DMS79 treated with DMSO at 0.1 percent for 48 hours (cell line): ENCODE results near the gene KAT2B.
"Not testable (repeated sequence)": the region's sequence is repeated elsewhere in the genome, so short reads cannot be mapped to it uniquely, and the experiment has no call there.

Experiments used
- DNase-seq: peaks from one replicate; lab custom pipeline; 2025; lab: John Stamatoyannopoulos, UW

KAT2B gene

GRCh38 chr3:20039765-20040547 is at the start of gene KAT2B:
KAT2B (plus strand) TSS chr3:20040446; CDS start chr3:20040478, 32 bp downstream.
- DNase-seq: peak; percentile 4

GRCh38 chr3:19994796-19995195 is 45.5 kb upstream of the KAT2B start:
- no peak for DNase-seq

- DNase-seq: no peak
These were observed 42.7 kb upstream of the KAT2B start for GRCh38 chr3:19997502-19997901.

GRCh38 chr3:20001932-20002331 is 38.3 kb upstream of the KAT2B start:
- DNase-seq: no peak

GRCh38 chr3:20007960-20008359 is 32.3 kb upstream of the KAT2B start:
- DNase-seq: no peak

GRCh38 chr3:20008646-20009045 is 31.6 kb upstream of the KAT2B start:
- no peak for DNase-seq

GRCh38 chr3:20012164-20012563 is 28.1 kb upstream of the KAT2B start, which contains the start of gene PP2D1:
PP2D1 (minus strand) TSS chr3:20012264; CDS start chr3:20012072, 192 bp downstream.
- no peak for DNase-seq

- no peak for DNase-seq
These were observed 26.9 kb upstream of the KAT2B start for GRCh38 chr3:20013396-20013795.

- no peak for DNase-seq
These were observed 24.7 kb upstream of the KAT2B start for GRCh38 chr3:20015525-20015924.

GRCh38 chr3:20016076-20016475 is 24.2 kb upstream of the KAT2B start:
- DNase-seq: not testable (repeated sequence)

GRCh38 chr3:20022954-20023622 is 17.2 kb upstream of the KAT2B start:
- DNase-seq: no peak

- no peak for DNase-seq
These were observed 16.4 kb upstream of the KAT2B start for GRCh38 chr3:20023623-20024405.

- no peak for DNase-seq
These were observed 13.1 kb upstream of the KAT2B start for GRCh38 chr3:20027136-20027535.

GRCh38 chr3:20028905-20029331 is 11.3 kb upstream of the KAT2B start:
- no peak for DNase-seq

GRCh38 chr3:20031939-20032338 is 8.3 kb upstream of the KAT2B start:
- DNase-seq: not testable (repeated sequence)

- no peak for DNase-seq
These were observed 5.2 kb upstream of the KAT2B start for GRCh38 chr3:20035019-20035418.

- DNase-seq: no peak
These were observed 2.8 kb upstream of the KAT2B start for GRCh38 chr3:20037255-20037996.

GRCh38 chr3:20038699-20039465 is 1.4 kb upstream of the KAT2B start:
- no peak for DNase-seq

- no peak for DNase-seq
These were observed 831 bp upstream of the KAT2B start for GRCh38 chr3:20039466-20039764.

GRCh38 chr3:20040548-20041196 is 426 bp downstream of the KAT2B start:
- DNase-seq: peak; percentile 16
